Endometrial microvascular endothelial cells (primary cell): ENCODE measurements around the gene GALNT10. TPM values are rescaled to one million over a fixed set of nuclear protein-coding genes. Genes with fewer than 3 reads are reported as not detected.

Experiments used
- in situ Hi-C: cut with HindIII; loops from 2 replicates; pipeline ENCODE4 v1.10.0; 2017; ENCODE audit warnings: low sequenced_read_pairs, low pct_unique_long_range_greater_than_20kb; ENCODE audit errors: inconsistent ontology term
- total RNA-seq: library from RNA; depleted of rRNA; stranded (reverse); fragments of >200 nt; gene quantifications from one replicate; pipeline ENCODE4 v1.2.3, GENCODE V29; 2015; ENCODE audit errors: inconsistent ontology term

GALNT10 gene
- total RNA-seq, 1 donor from 2014 or later, result 55.1 TPM

GRCh38 chr5:154274828-154275185, 84.3 kb downstream of the GALNT10 start:
- in situ Hi-C loops, result no loop called here

DNA sequence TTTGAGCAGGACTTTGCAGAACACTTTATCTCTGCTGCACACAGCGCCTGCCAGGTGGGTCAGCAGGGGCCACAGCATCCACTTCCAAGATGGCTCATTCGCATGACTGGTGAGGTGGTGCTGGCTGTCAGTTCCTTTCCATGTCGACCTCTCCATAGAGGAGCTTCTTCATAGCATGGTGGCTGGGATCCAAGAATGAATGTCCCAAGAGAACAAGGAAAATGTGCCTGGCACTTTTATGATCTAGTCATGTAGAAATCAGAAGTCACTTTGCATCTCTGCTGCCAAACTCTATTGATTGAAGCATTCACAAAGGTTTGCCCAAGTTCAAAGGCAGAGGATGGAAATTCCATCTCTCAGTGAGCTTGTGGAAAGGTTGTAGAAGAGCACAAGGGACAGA, 85.0 kb downstream of the GALNT10 start:
- in situ Hi-C loops, result no loop called here

DNA sequence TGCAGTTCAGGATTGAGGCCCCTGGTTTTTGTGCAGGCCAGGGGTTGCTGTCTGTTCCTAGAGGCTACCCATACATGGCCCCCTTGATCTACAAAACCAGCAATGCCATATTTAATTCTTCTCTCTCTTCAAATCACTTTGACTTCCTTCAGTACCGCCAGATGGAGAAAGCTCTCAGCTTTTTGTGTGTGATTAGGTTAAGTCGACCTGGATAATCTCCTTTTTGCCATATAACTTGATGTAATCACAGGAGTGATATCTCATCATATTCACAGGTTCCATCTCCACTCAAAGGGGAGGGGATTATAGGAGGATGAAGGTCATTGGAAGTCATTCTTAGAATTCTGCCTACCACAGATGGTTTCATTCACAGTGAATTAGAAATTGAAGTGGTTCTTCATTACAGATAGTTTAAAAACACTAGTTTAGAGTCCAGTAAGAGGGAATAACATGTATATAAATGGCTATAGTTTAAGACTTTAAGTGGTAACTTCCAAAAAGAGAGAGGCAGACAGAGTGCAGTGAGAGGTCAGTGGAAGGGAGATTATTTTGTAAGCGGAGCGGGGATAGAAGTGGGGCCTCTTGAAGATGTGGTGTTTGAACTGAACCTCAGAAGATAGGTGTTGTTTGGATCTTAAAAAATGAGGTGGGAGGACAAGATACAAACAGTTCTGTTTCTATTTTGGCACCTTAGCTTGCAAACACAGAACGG, 85.9 kb downstream of the GALNT10 start:
- in situ Hi-C loops, result no loop called here

DNA sequence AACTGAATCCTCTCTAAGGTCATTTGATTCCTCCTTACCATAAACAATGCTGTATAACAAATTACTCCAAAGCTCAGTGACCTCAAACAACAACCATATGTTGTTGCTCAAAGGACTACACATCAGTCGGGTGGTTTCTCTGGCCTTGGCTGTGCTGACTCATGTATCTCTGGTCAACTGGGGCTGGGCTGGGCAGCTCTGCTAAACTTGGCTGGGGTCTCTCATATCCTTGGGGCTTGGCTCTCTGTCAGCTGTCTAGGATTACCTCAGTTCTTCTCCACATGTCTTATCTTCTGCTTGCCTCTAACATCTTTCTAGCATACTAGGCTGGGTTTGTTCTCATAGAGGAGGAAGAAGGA, 86.4 kb downstream of the GALNT10 start:
- in situ Hi-C loops, result no loop called here

- in situ Hi-C loops, result no loop called here
Observed at GRCh38 chr5:154277499-154277898, 87.0 kb downstream of the GALNT10 start.

DNA sequence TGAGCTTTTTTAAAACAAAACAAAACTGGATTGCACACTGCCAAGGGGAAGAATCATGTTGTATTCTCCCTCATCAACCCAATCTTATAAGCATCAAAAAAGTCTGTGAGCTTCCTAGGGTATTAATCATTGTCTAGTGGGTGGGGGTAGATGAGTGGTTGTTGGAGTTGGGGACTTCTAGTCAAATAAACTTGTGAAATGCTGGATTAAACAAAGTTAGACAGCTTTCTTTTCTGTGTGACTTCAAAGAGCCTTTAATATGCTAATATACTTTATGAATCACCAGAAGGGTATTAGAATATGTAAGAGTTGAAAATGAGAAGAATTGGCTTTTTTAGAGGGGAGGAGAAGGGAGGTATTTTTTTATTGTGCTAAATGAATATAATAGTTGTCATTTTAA, 87.7 kb downstream of the GALNT10 start:
- in situ Hi-C loops, result no loop called here

- in situ Hi-C loops, result no loop called here
Observed at GRCh38 chr5:154278908-154279307, 88.4 kb downstream of the GALNT10 start.

DNA sequence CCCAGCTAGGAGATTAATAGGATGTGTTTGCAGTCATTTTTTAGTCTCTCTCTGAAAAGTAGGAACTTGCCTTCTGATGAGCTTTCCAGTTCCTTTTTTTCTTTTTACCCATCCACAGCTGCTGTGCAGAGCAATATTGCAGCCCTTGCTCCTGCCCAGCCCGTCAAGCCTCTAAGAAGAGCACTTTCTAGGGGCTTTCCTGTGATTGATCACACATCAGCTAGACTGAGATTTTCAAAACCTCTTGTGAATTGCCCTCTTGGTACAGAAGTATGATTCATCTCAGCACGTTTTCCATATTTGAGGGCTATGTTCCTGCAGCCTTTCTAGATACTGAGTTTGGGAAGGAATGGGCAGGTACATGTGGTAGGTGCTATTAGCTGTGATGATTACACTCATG, 93.9 kb downstream of the GALNT10 start:
- in situ Hi-C loops, result no loop called here

DNA sequence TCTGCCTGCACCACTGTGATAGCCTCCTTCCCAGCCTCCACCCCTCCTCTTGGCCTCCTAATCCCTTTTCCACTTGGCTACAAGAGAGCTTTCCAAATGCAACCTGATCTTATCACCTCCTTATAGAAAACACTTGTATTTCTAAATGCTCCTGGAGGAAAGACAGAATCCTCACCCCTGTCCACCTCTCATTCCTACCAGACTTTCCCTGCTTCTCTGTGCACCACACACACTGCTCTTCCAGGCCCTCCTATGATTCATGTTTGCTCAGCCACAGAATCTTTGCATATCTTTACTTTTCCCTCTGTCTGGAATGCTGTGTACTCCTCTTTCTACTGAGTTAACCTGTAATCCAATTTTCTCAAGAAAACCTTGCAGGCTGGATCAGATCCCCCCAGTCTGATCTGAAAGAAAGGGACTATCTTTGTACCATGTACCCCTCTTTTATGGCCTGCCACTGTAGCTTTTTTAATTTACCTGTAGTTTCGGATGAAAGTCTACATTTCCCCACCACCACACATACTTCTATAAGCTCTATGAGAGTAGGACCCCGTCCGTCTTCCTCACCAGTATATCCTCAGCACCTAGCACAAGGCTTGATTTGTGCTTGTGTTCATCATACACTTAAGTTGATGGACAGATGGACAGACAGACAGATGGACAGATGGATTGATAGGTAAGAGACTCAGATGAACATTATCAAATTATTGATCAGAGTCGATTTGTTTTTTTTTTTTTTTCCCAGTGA, 95.3 kb downstream of the GALNT10 start:
- in situ Hi-C loops, result no loop called here

GRCh38 chr5:154286557-154286956, 96.0 kb downstream of the GALNT10 start:
- in situ Hi-C loops, result no loop called here

DNA sequence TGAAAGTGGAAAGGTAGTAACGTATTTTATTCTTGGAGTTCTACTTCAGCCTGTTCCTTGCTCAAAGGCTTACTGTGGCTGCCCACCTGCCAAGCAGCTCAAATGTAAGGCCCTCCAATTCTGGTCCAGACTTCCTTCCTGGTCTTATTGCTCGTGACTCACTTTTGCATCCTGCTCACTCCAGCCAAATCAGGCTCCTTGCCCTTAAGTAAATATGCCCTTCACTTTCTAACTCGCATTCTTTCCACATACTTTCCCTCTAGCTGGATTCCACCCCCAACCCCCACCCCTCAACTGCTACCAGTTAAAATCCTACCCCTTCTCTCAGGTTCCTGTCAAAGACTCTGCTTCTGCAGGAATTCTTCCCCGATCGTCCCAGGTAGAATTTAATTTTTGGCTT, 96.6 kb downstream of the GALNT10 start:
- in situ Hi-C loops, result no loop called here

DNA sequence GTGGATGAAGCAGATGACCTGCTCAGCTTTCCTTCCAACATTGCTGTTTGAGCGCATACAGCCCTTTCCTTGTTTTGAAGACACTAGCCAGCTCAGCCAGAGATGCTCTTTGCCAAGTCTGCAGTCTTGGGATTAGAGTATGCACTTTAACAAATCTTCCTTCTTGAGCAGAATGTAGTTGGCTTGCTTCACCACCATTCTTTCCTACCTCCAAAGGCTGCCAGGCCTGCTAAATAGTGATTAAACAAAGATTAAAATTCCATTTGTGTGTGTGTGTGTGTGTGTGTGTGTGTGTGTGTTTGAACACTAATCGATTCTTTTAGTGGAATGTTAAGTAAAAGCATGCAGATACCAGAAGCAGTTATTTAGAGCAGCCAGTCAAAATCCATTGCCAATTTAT, 97.6 kb downstream of the GALNT10 start:
- in situ Hi-C loops, result no loop called here

DNA sequence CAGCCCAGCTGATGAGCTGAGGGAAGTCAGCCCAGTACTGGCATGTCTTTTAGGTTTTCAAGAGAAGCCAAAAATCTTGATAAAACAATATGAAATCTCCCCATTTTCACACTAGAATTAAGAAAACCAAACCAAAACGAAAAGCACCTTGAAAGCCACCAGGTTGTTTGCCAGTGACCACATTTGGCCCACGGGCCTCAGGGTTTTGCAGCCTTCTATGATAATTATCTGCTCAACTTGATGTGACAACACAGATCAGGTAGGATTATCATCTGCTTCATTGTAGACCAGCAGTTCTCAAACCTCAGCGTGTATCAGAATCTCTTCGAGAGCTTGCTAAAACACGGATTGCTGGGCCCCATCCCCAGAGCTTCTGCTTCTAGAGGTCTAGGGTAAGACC, 101.4 kb downstream of the GALNT10 start:
- in situ Hi-C loops, result no loop called here

GRCh38 chr5:154293219-154293618, 102.7 kb downstream of the GALNT10 start:
- in situ Hi-C loops, result no loop called here

DNA sequence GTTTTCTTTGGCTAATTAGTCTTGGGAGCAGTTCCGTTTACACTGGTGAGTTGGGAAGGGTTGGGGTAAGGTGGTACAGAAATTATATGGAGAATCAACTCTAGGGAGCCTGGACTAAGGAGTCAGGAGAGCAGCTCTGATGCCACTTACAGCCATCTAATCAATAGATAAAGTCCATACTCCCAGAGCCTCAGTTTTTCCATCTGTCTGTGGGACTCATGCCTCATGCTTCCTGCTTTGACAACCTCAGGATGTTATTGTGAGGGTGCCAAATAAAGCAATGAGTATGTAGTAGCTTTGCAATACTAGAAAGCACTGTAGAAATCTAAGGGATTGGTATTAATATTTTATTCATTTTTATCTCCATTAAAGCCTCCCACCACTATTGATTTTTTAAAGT, 105.0 kb downstream of the GALNT10 start:
- in situ Hi-C loops, result no loop called here

- in situ Hi-C loops, result no loop called here
Observed at GRCh38 chr5:154296525-154297159, 106.1 kb downstream of the GALNT10 start.

- in situ Hi-C loops, result no loop called here
Observed at GRCh38 chr5:154298065-154298464, 107.5 kb downstream of the GALNT10 start.

GRCh38 chr5:154300207-154300883, 109.8 kb downstream of the GALNT10 start:
- in situ Hi-C loops, result no loop called here

DNA sequence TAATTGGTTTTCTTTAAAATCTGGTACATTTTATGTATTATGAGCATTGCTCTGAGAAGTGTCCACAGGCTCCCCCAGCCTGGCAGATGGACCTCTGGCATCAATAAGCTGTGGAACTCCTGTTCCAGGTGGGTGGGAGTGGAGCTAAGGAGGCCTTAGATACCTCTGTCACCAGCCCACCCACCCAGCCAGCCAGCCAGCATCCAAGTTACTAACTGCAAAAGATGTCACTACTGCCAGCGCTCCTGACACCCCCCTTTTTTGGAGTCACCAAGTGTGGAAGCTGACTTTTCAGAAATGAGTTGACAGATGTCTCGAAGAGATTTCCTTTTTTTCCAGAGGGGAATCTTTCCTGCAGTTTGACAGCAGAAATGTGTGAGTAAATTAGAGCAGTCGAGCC, 111.2 kb downstream of the GALNT10 start:
- in situ Hi-C loops, result no loop called here

- in situ Hi-C loops, result no loop called here
Observed at GRCh38 chr5:154302161-154302560, 111.6 kb downstream of the GALNT10 start.
